ENCODE results near the gene IPO11. TPM values are rescaled to one million over a fixed set of nuclear protein-coding genes. Genes with fewer than 3 reads are reported as not detected.

Gene IPO11
- total and polyA plus RNA-seq, 10 donors = 7.8 to 42.2 (median 34.0) TPM

GRCh38 chr5:62574599-62574998, 162.0 kb downstream of the IPO11 start:
- DNase-seq = no peak
- intact Hi-C loops (cut with DNase I; ENCODE audit: low total_unique reads) = no loop called here
- Histone ChIP-seq H3K9me3 (no peaks in the 10 kb centered on the region), H3K4me1 (peaks cover 0 to 36% (median 16%) of the 10 kb centered on the region in 6 donors), H3K27ac (no peak overlapping the region), H3K27me3 (replicated peaks in 1 of 7) (no peaks in the 10 kb centered on the region), H3K36me3 (no peaks in the 10 kb centered on the region), H3K4me3 (no peak overlapping the region)
- 59 to 76% (median 67%) methylated on average over 2 of the region's 2 CpGs for WGBS, 5 donors
- no peak for TF ChIP-seq CTCF (IDR thresholded peaks at IDR 0.05 in 8 of 11, conservative IDR thresholded peaks at IDR 0.05 in 3 of 11)
- TF ChIP-seq POLR2A (IDR thresholded peaks at IDR 0.05) = no peak
- TF ChIP-seq POLR2AphosphoS5 (IDR thresholded peaks at IDR 0.05) = no peak

- Histone ChIP-seq H3K4me3 (no peak overlapping the region), H3K4me1 (peaks cover 0 to 39% (median 16%) of the 10 kb centered on the region in 6 donors), H3K27me3 (replicated peaks in 1 of 7) (no peaks in the 10 kb centered on the region), H3K36me3 (no peaks in the 10 kb centered on the region), H3K9me3 (no peaks in the 10 kb centered on the region), H3K27ac (no peak overlapping the region)
- intact Hi-C loops (cut with DNase I; ENCODE audit: low total_unique reads) = no loop called here
- 71 to 93% (median 83%) methylated on average over 2 of the region's 2 CpGs for WGBS, 5 donors
- DNase-seq = no peak
- TF ChIP-seq POLR2A (IDR thresholded peaks at IDR 0.05) (no peak), POLR2AphosphoS5 (IDR thresholded peaks at IDR 0.05) (no peak), CTCF (IDR thresholded peaks at IDR 0.05 in 8 of 11, conservative IDR thresholded peaks at IDR 0.05 in 3 of 11) (no peak)
These were observed 162.5 kb downstream of the IPO11 start for GRCh38 chr5:62575066-62575465.

- H3K27me3 ChIP-seq (replicated peaks in 1 of 7) = no peaks in the 10 kb centered on the region
- TF ChIP-seq CTCF (IDR thresholded peaks at IDR 0.05 in 8 of 11, conservative IDR thresholded peaks at IDR 0.05 in 3 of 11) (no peak), POLR2AphosphoS5 (IDR thresholded peaks at IDR 0.05) (no peak), POLR2A (IDR thresholded peaks at IDR 0.05) (no peak)
- WGBS, 5 donors = 25 to 50% (median 47%) methylated on average over 1 of the region's 1 CpG
- peaks cover 0 to 44% (median 16%) of the 10 kb centered on the region in 6 donors for H3K4me1 ChIP-seq
- intact Hi-C loops (cut with DNase I; ENCODE audit: low total_unique reads) = no loop called here
- no peak overlapping the region for H3K27ac ChIP-seq
- peaks cover 0 to 3% (median 0%) of the 10 kb centered on the region in 6 donors for H3K36me3 ChIP-seq
- H3K9me3 ChIP-seq = no peaks in the 10 kb centered on the region
- no peak for DNase-seq
- no peak overlapping the region for H3K4me3 ChIP-seq
These were observed 162.9 kb downstream of the IPO11 start for GRCh38 chr5:62575489-62575888.

GRCh38 chr5:62576570-62577170, 164.1 kb downstream of the IPO11 start:
- H3K4me1 ChIP-seq = peaks cover 0 to 55% (median 16%) of the 10 kb centered on the region in 6 donors
- TF ChIP-seq CTCF (IDR thresholded peaks at IDR 0.05 in 8 of 11, conservative IDR thresholded peaks at IDR 0.05 in 3 of 11) (no peak), POLR2A (IDR thresholded peaks at IDR 0.05) (no peak), POLR2AphosphoS5 (IDR thresholded peaks at IDR 0.05) (no peak)
- H3K4me3 ChIP-seq = no peak overlapping the region
- H3K27me3 ChIP-seq (replicated peaks in 1 of 7) = no peaks in the 10 kb centered on the region
- 77 to 85% (median 78%) methylated on average over 4 of the region's 4 CpGs for WGBS, 5 donors
- H3K36me3 ChIP-seq = peaks cover 0 to 6% (median 0%) of the 10 kb centered on the region in 6 donors
- DNase-seq = no peak
- no peaks in the 10 kb centered on the region for H3K9me3 ChIP-seq
- peak overlapping the region in 4 of 8 donors; percentile 4 to 34 (median 23) for H3K27ac ChIP-seq
- intact Hi-C loops (cut with DNase I; ENCODE audit: low total_unique reads) = no loop called here

Data from spleen (tissue), 11 donors.